Measurements from ENCODE around the gene PLEKHH2.
"Not testable (repeated sequence)": the region's sequence is repeated elsewhere in the genome, so short reads cannot be mapped to it uniquely, and the experiment has no call there.

Gene PLEKHH2

GRCh38 chr2:43718530-43719124 lies 81.6 kb downstream of the PLEKHH2 start:
- DNase-seq, result no peak

- no peak for DNase-seq
Observed at GRCh38 chr2:43724728-43725526, 87.9 kb downstream of the PLEKHH2 start.

GRCh38 chr2:43725711-43726246 lies 88.7 kb downstream of the PLEKHH2 start:
- DNase-seq, result no peak

GRCh38 chr2:43726961-43727633 lies 90.0 kb downstream of the PLEKHH2 start:
- not testable (repeated sequence) for DNase-seq

GRCh38 chr2:43727634-43728014 lies 90.6 kb downstream of the PLEKHH2 start:
- DNase-seq, result no peak

GRCh38 chr2:43729491-43730174 lies 92.6 kb downstream of the PLEKHH2 start:
- no peak for DNase-seq

GRCh38 chr2:43731211-43731610 lies 94.2 kb downstream of the PLEKHH2 start:
- no peak for DNase-seq

GRCh38 chr2:43736637-43737036 lies 99.6 kb downstream of the PLEKHH2 start:
- DNase-seq, result no peak

GRCh38 chr2:43737097-43737854 lies 100.2 kb downstream of the PLEKHH2 start:
- no peak for DNase-seq

- no peak for DNase-seq
Observed at GRCh38 chr2:43737855-43738254, 100.8 kb downstream of the PLEKHH2 start.

GRCh38 chr2:43738257-43738656 lies 101.2 kb downstream of the PLEKHH2 start:
- no peak for DNase-seq

- DNase-seq, result no peak
Observed at GRCh38 chr2:43743706-43744105, 106.6 kb downstream of the PLEKHH2 start.

GRCh38 chr2:43745457-43745856 lies 108.4 kb downstream of the PLEKHH2 start:
- no peak for DNase-seq

GRCh38 chr2:43748333-43748732 lies 111.3 kb downstream of the PLEKHH2 start:
- no peak for DNase-seq

- DNase-seq, result no peak
Observed at GRCh38 chr2:43749583-43749982, 112.5 kb downstream of the PLEKHH2 start.

GRCh38 chr2:43751476-43751990 lies 114.5 kb downstream of the PLEKHH2 start:
- no peak for DNase-seq

- DNase-seq, result no peak
Observed at GRCh38 chr2:43752302-43752701, 115.2 kb downstream of the PLEKHH2 start.

GRCh38 chr2:43754180-43754579 lies 117.1 kb downstream of the PLEKHH2 start:
- no peak for DNase-seq

- DNase-seq, result no peak
Observed at GRCh38 chr2:43758739-43759138, 121.7 kb downstream of the PLEKHH2 start.

- DNase-seq, result no peak
Observed at GRCh38 chr2:43759195-43759594, 122.1 kb downstream of the PLEKHH2 start.

GRCh38 chr2:43762286-43762685 lies 125.2 kb downstream of the PLEKHH2 start:
- no peak for DNase-seq

GRCh38 chr2:43763091-43763490 lies 126.0 kb downstream of the PLEKHH2 start:
- DNase-seq, result no peak

All from GF-D8 (cell line).